GM21723 (cell line): ENCODE results near the gene ZNF106.

Experiments
- ATAC-seq: cut with Tn5 transposase; IDR thresholded peaks from one replicate; pipeline ENCODE4 v1.9.1; 2021; ENCODE audit warnings: mild to moderate bottlenecking, moderate library complexity; ENCODE audit not compliant: unreplicated experiment

ZNF106 gene

DNA sequence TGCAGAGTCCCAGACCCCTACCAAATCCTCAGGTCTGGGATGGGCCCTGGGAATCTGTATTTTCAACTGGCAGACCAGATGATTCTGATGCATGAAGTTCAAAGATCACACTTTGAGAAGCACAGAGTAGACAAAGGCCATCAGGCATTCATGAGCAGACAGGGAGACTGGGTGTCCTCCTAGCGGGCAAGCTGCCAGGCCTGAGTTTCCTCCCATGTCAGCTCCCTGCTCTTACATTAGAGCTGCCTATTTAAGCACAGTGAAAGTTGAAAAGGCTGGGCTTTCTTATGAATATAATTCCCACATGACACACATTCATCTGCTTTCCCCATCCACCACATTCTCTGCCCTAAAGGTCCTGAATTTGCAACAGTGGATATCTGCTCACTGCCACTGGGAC, 117.7 kb downstream of the ZNF106 start:
- no peak for ATAC-seq

DNA sequence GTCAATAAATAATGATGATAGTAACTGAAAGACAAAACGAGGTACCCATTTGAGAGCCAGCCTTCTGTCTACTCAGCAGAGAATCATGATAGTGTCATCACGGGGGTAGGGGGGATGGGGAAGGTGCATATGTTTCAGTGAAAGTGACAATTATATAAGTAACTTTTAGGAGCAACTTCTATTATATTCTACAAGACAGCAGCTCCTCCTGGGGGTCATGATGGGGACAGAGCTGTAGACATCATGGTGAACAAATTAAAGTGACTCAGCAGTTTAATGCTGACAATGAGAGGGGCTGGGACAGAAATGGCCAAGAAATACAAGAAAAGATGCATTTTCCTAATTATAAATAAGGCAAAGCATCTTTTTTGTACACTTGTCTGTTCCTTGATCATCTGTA, 119.8 kb downstream of the ZNF106 start:
- no peak for ATAC-seq

- no peak for ATAC-seq
Observed at GRCh38 chr15:42368096-42368495, 122.8 kb downstream of the ZNF106 start.

GRCh38 chr15:42367041-42367440, 123.9 kb downstream of the ZNF106 start:
- no peak for ATAC-seq

- no peak for ATAC-seq
Observed at GRCh38 chr15:42365921-42366550, 124.9 kb downstream of the ZNF106 start.

GRCh38 chr15:42364529-42364928, 126.4 kb downstream of the ZNF106 start:
- no peak for ATAC-seq

GRCh38 chr15:42363942-42364341, 127.0 kb downstream of the ZNF106 start:
- no peak for ATAC-seq

GRCh38 chr15:42363487-42363886, 127.5 kb downstream of the ZNF106 start:
- no peak for ATAC-seq
